Measurements from ENCODE around the gene EHBP1.

EHBP1 gene

GRCh38 chr2:62663920-62664795 is 41.4 kb upstream of the EHBP1 start:
- no peak overlapping the region for H3K4me2 ChIP-seq
- H3K9ac ChIP-seq, result no peak overlapping the region
- no peak overlapping the region for H3K4me3 ChIP-seq
- no peak for TF ChIP-seq Cebpa-rat (IDR thresholded peaks at IDR 0.05)
- H3K4me1 ChIP-seq, result no peaks in the 10 kb centered on the region
- H3K9me3 ChIP-seq, result no peaks in the 10 kb centered on the region
- H4K20me1 ChIP-seq, result no peaks in the 10 kb centered on the region
- no peaks in the 10 kb centered on the region for H3K27me3 ChIP-seq
- no peaks in the 10 kb centered on the region for H3K36me3 ChIP-seq
- no peak overlapping the region for H3K27ac ChIP-seq

DNA sequence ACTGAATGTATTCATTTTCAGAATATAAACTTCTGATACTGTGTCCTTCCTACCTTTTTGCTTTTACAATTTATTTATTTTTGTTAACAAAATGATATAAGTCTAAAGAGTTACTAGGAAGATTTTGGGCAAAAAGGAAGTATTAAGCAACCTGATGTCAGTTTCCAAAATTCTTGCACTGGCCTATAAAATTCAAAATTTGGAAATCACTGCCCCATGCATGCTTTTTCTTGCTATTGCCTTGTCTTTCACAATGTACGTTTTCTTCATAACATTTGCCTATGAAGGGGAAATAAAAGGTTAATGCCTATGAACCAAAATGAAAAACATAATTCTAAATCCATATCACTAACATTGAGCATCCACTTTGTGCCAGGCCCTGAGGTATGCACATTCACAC is 40.1 kb upstream of the EHBP1 start:
- H3K4me1 ChIP-seq, result no peaks in the 10 kb centered on the region
- no peaks in the 10 kb centered on the region for H3K27me3 ChIP-seq
- H3K27ac ChIP-seq, result no peak overlapping the region
- no peak overlapping the region for H3K4me2 ChIP-seq
- no peak for TF ChIP-seq Cebpa-rat (IDR thresholded peaks at IDR 0.05)
- H3K9ac ChIP-seq, result no peak overlapping the region
- no peak overlapping the region for H3K4me3 ChIP-seq
- no peaks in the 10 kb centered on the region for H4K20me1 ChIP-seq
- H3K9me3 ChIP-seq, result no peaks in the 10 kb centered on the region
- H3K36me3 ChIP-seq, result no peaks in the 10 kb centered on the region

DNA sequence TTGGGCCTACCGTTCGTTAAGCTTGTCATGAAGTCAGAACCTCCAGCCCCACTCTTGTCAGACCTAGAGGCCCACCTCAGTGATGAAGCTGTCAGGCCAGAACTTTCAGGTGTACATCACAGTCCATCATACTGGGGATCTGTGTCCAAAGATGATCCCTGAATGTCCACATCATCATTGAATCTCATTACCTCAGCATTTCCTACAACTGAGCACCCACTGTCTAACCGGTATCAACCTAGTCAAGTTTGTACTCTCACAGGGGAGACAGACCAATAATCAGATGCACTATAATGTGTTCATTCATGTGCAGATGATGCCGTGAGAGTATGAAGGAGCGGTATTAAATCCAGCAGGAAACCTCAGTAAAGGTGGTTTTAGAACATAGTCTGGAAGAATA is 36.3 kb upstream of the EHBP1 start:
- no peaks in the 10 kb centered on the region for H3K4me1 ChIP-seq
- no peak overlapping the region for H3K4me3 ChIP-seq
- no peaks in the 10 kb centered on the region for H3K9me3 ChIP-seq
- no peak overlapping the region for H3K27ac ChIP-seq
- H4K20me1 ChIP-seq, result no peaks in the 10 kb centered on the region
- no peak overlapping the region for H3K9ac ChIP-seq
- H3K27me3 ChIP-seq, result no peaks in the 10 kb centered on the region
- H3K4me2 ChIP-seq, result no peak overlapping the region
- no peak for TF ChIP-seq Cebpa-rat (IDR thresholded peaks at IDR 0.05)
- H3K36me3 ChIP-seq, result no peaks in the 10 kb centered on the region

DNA sequence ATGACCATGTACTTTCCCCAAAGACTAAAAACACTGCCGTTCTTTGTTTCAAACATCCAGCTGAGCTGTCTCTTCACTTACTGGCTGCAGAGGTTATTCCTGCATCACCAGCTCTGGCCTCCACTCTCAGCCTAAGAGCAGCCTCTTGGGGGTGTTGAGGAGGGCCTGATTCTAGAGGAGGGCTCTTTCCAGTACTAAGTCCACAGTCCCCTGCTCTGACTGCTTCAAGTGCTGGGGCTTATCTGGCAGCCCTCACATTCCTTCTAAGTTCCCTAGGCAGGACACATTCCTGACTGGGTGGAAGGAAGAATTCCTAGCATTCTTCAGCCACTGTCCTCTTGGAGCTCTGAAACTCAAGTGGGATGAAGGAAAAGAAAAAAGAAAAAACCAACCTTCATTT is 32.9 kb upstream of the EHBP1 start:
- no peaks in the 10 kb centered on the region for H3K4me1 ChIP-seq
- no peak overlapping the region for H3K4me3 ChIP-seq
- H3K36me3 ChIP-seq, result no peaks in the 10 kb centered on the region
- no peak overlapping the region for H3K9ac ChIP-seq
- TF ChIP-seq Cebpa-rat (IDR thresholded peaks at IDR 0.05), result no peak
- no peak overlapping the region for H3K4me2 ChIP-seq
- no peaks in the 10 kb centered on the region for H3K9me3 ChIP-seq
- no peaks in the 10 kb centered on the region for H3K27me3 ChIP-seq
- H3K27ac ChIP-seq, result no peak overlapping the region
- no peaks in the 10 kb centered on the region for H4K20me1 ChIP-seq

DNA sequence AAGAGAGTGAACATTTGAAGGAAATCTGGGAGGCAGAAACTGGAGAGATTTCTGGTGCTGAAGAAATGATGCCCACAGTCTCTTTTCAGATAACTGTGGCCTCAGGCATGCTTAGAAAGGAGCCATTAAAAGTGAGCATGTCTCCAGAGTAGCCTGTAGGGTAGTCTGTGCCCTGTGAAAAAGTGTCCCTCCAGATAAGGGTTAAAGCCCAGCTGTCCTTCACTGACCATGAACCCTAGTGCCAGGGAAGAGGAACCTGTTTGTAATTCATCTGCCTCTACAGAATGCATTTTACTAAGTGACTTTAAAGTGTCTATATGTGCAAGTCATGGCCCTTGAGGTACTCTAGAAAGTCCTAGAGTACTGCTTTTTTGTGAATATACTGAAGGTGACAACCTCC is 30.5 kb upstream of the EHBP1 start:
- no peak overlapping the region for H3K4me3 ChIP-seq
- H3K4me2 ChIP-seq, result no peak overlapping the region
- TF ChIP-seq Cebpa-rat (IDR thresholded peaks at IDR 0.05), result no peak
- no peaks in the 10 kb centered on the region for H3K27me3 ChIP-seq
- no peak overlapping the region for H3K9ac ChIP-seq
- H3K27ac ChIP-seq, result no peak overlapping the region
- no peaks in the 10 kb centered on the region for H3K36me3 ChIP-seq
- no peaks in the 10 kb centered on the region for H4K20me1 ChIP-seq
- H3K9me3 ChIP-seq, result no peaks in the 10 kb centered on the region
- H3K4me1 ChIP-seq, result no peaks in the 10 kb centered on the region

GRCh38 chr2:62685256-62685655 is 20.3 kb upstream of the EHBP1 start:
- Histone ChIP-seq H3K4me3 (no peak overlapping the region), H4K20me1 (no peaks in the 10 kb centered on the region), H3K36me3 (no peaks in the 10 kb centered on the region), H3K27me3 (no peaks in the 10 kb centered on the region), H3K4me1 (no peaks in the 10 kb centered on the region), H3K9ac (no peak overlapping the region), H3K9me3 (no peaks in the 10 kb centered on the region), H3K27ac (no peak overlapping the region), H3K4me2 (no peak overlapping the region)
- TF ChIP-seq Cebpa-rat (IDR thresholded peaks at IDR 0.05), result no peak

DNA sequence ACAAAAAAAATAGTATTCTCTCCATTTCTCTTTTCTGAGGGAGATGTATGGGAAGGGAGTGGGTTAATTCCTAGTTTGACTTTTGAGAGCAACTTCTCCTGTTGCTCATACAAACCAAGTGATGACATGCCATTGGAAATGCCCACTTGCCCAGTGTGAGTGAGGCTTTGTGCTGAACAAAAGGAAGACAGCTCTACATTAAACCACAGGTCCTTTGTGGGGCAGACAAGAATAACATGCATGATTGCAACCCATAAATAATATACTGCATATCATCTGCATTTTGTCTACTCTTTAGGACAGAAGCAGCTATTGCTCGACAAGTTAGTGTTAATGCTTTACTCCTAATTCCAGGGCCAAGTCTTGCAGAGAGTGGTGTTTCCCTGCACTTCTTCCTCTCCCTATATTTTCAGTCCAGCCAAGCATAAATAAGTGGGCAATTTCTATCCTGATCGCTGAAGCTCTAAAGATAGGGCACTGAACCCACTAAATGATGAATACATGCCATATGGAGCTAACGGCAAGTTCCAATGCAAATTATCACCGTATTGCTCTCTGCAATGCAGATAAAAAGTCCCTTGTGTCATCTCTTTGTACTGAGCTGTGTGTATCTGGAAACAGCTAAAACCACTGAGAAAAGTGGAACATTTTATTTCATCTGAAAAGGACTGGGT is 19.4 kb upstream of the EHBP1 start:
- no peak overlapping the region for H3K27ac ChIP-seq

DNA sequence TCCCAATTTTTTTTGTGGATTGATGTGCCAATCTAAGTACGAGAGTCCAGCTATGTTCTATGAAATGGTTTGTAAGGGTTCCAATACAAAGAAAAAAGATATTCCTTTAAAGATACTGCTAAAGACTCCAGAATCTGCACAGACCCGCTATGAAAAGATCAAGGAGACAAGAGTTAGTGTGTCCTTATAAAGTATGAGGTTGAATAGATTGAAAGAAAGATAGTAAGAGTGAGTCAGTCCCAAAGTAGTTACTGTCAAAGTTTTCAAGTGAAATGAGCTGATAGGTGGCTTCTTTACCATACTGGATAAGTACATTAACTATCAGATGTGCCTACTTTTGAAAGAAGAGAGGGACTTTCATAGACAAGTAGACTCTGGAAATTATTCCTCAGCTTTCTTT is 17.9 kb upstream of the EHBP1 start:
- Histone ChIP-seq H3K36me3 (no peaks in the 10 kb centered on the region), H3K9ac (no peak overlapping the region), H4K20me1 (no peaks in the 10 kb centered on the region), H3K4me2 (no peak overlapping the region), H3K4me3 (no peak overlapping the region), H3K4me1 (no peaks in the 10 kb centered on the region), H3K9me3 (no peaks in the 10 kb centered on the region), H3K27me3 (no peaks in the 10 kb centered on the region), H3K27ac (no peak overlapping the region)
- TF ChIP-seq Cebpa-rat (IDR thresholded peaks at IDR 0.05), result no peak

More for the DNA sequence above, 19.4 kb upstream of the EHBP1 start:
- H3K27me3 ChIP-seq, result no peaks in the 10 kb centered on the region
- TF ChIP-seq Cebpa-rat (IDR thresholded peaks at IDR 0.05), result no peak
- H3K36me3 ChIP-seq, result no peaks in the 10 kb centered on the region
- H3K4me3 ChIP-seq, result no peak overlapping the region
- H3K4me1 ChIP-seq, result no peaks in the 10 kb centered on the region
- no peak overlapping the region for H3K9ac ChIP-seq
- no peak overlapping the region for H3K4me2 ChIP-seq
- H4K20me1 ChIP-seq, result no peaks in the 10 kb centered on the region
- H3K9me3 ChIP-seq, result no peaks in the 10 kb centered on the region

DNA sequence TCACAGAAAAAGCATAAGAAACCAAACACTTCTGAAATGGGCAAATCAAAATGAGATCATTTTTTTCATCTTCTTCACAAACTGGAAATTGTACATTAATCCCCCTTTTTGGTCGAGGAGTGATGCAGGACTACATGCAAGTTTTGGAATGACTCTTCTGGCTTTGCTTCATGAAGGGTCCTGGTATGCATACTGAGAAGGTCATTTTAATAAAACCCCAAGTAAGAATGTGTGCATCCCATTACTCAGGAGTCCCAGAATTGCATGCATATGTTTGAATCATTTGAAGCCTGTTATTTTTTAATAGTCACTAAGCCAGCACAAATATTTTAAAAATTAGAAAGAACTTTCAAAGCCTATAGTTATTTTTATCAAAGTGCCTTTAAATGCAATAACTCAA is 16.7 kb upstream of the EHBP1 start:
- no peaks in the 10 kb centered on the region for H3K9me3 ChIP-seq
- H3K4me2 ChIP-seq, result no peak overlapping the region
- H3K4me3 ChIP-seq, result no peak overlapping the region
- no peaks in the 10 kb centered on the region for H4K20me1 ChIP-seq
- H3K4me1 ChIP-seq, result no peaks in the 10 kb centered on the region
- no peaks in the 10 kb centered on the region for H3K27me3 ChIP-seq
- H3K27ac ChIP-seq, result no peak overlapping the region
- H3K36me3 ChIP-seq, result no peaks in the 10 kb centered on the region
- TF ChIP-seq Cebpa-rat (IDR thresholded peaks at IDR 0.05), result no peak
- H3K9ac ChIP-seq, result no peak overlapping the region

DNA sequence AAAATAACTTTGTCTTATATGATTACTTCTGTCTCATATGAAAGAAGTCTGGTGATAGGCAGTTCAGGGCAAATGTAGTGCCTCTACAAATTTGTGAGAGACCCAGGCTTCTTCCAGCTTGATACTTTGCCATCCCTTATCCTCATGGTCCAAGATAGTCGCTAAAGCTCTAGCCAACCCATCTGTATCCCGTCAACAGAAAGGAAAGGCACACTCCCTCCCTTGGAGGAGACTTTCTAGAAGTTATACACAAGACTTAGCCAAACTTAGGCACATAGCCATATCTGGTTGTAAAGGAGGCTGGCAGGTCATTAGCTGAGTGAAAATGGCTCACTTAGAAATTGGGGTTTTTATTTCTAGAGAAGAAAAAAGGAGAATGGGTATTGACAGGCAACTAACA is 14.3 kb upstream of the EHBP1 start:
- H3K27ac ChIP-seq, result no peak overlapping the region
- H3K9me3 ChIP-seq, result no peaks in the 10 kb centered on the region
- H3K4me2 ChIP-seq, result no peak overlapping the region
- no peaks in the 10 kb centered on the region for H3K4me1 ChIP-seq
- no peaks in the 10 kb centered on the region for H4K20me1 ChIP-seq
- no peak for TF ChIP-seq Cebpa-rat (IDR thresholded peaks at IDR 0.05)
- no peak overlapping the region for H3K9ac ChIP-seq
- no peak overlapping the region for H3K4me3 ChIP-seq
- H3K36me3 ChIP-seq, result no peaks in the 10 kb centered on the region
- no peaks in the 10 kb centered on the region for H3K27me3 ChIP-seq
